HL-60 (cell line): ENCODE data around the gene RAB1B.

Experiments used
- DNase-seq, 2 experiments: peaks; one replicate each; pipeline ENCODE4 v3.0.0-alpha.2; 2010 to 2020; ENCODE audit warnings: low read depth in 1 of 2, low spot score in 1 of 2
- H3K27ac ChIP-seq: fragments of 250-450 bp; sonication (Bioruptor Pico); replicated peaks from 2 replicates; pipeline ENCODE4 v1.5.1; 2020; ENCODE audit warnings: mild to moderate bottlenecking, moderate library complexity
- H3K27me3 ChIP-seq: fragments of 250-450 bp; sonication (Bioruptor Pico); 2 replicates; pipeline ENCODE4 v1.5.1; 2021; ENCODE audit warnings: mild to moderate bottlenecking, moderate library complexity; ENCODE audit not compliant: insufficient read depth, poor library complexity, severe bottlenecking
- H3K4me3 ChIP-seq: replicated peaks from 2 replicates; pipeline ENCODE4 v1.5.1; 2011; ENCODE audit warnings: mild to moderate bottlenecking, control low read depth, low read length; ENCODE audit not compliant: insufficient read depth
- CTCF ChIP-seq: IDR thresholded peaks from one replicate; pipeline ENCODE4 v1.5.1; 2011; ENCODE audit warnings: low read length, control low read depth, inconsistent platforms; ENCODE audit not compliant: insufficient read depth
- GABPA ChIP-seq: IDR thresholded peaks from 2 replicates; pipeline ENCODE4 v1.6.1; 2012; ENCODE audit warnings: low read depth
- POLR2AphosphoS5 ChIP-seq: IDR thresholded peaks from 2 replicates; pipeline ENCODE4 v1.6.1; 2012; ENCODE audit warnings: low read depth
- REST ChIP-seq: IDR thresholded peaks from 2 replicates; pipeline ENCODE4 v1.6.1; 2012; ENCODE audit warnings: low read depth; ENCODE audit not compliant: insufficient replicate concordance
- SPI1 ChIP-seq: IDR thresholded peaks from 2 replicates; pipeline ENCODE4 v1.6.1; 2012; ENCODE audit warnings: low read depth, mild to moderate bottlenecking, borderline replicate concordance

The RAB1B gene

GRCh38 chr11:66267039-66267378 is 1.4 kb upstream of the RAB1B start:
- no peak for DNase-seq
- no peak overlapping the region; the same call in 1 of the 2 replicates for H3K27ac ChIP-seq
- peak overlapping the region; percentile 62 for H3K4me3 ChIP-seq

GRCh38 chr11:66267379-66268243 is 828 bp upstream of the RAB1B start:
- TF ChIP-seq CTCF = no peak
- no peak for TF ChIP-seq SPI1
- no peak; the same call in 1 of the 2 replicates for TF ChIP-seq POLR2AphosphoS5
- no peak for TF ChIP-seq GABPA
- no peak for TF ChIP-seq REST
- H3K4me3 ChIP-seq = peak overlapping the region; percentile 62
- H3K27ac ChIP-seq = peak overlapping the region; percentile 83
- peak in 1 of 2 experiments; percentile 74 for DNase-seq
- H3K27me3 ChIP-seq = no peaks in the 10 kb centered on the region

More at GRCh38 chr11:66267039-66267378, 1.4 kb upstream of the RAB1B start:
- H3K27me3 ChIP-seq = no peaks in the 10 kb centered on the region
- TF ChIP-seq CTCF = no peak
- TF ChIP-seq REST = no peak
- no peak for TF ChIP-seq POLR2AphosphoS5
- TF ChIP-seq SPI1 = no peak
- TF ChIP-seq GABPA = no peak

- Histone ChIP-seq H3K27me3 (no peaks in the 10 kb centered on the region), H3K27ac (peak overlapping the region; percentile 83), H3K4me3 (peak overlapping the region; percentile 97)
- no peak for TF ChIP-seq POLR2AphosphoS5
- TF ChIP-seq SPI1 = peak; percentile 89
- peak; percentile 4 for TF ChIP-seq CTCF
- DNase-seq = peak; percentile 43 to 75
These were observed 790 bp downstream of the RAB1B start for GRCh38 chr11:66268952-66269905.
